ENCODE measurements around the gene REX1BD.

REX1BD gene

GRCh38 chr19:18607226-18608101 lies 18.9 kb downstream of the REX1BD start:
- H3K27me3 ChIP-seq (ENCODE audit: insufficient read depth, low read length, poor library complexity, severe bottlenecking): no peaks in the 10 kb centered on the region
- no peaks in the 10 kb centered on the region for H3K9me3 ChIP-seq (ENCODE audit: insufficient read depth, low read depth, low read length)
- no peak overlapping the region for H3K4me3 ChIP-seq (ENCODE audit: low read length, poor library complexity, severe bottlenecking)
- no peak overlapping the region for H2AFZ ChIP-seq (ENCODE audit: low read length)
- no peaks in the 10 kb centered on the region for H3F3A ChIP-seq (ENCODE audit: low read depth)
- no peaks in the 10 kb centered on the region for H3K36me3 ChIP-seq (ENCODE audit: insufficient read depth, low read length)
- no peak overlapping the region for H3K9ac ChIP-seq (ENCODE audit: low read depth, low read length, poor library complexity, severe bottlenecking)
- H3K4me2 ChIP-seq (ENCODE audit: low read depth, low read length, poor library complexity, severe bottlenecking): no peak overlapping the region
- H3K9me2 ChIP-seq (replicated peaks; ENCODE audit: low read depth, low read length): no peaks in the 10 kb centered on the region
- no peaks in the 10 kb centered on the region for H3K4me1 ChIP-seq (ENCODE audit: insufficient read depth, low read length, poor library complexity, severe bottlenecking)
- no peak for TF ChIP-seq EZH2phosphoT487 (IDR thresholded peaks at IDR 0.05; ENCODE audit: borderline replicate concordance)
- H3K79me2 ChIP-seq (ENCODE audit: insufficient read depth, low read length): no peaks in the 10 kb centered on the region
- H4K20me1 ChIP-seq (ENCODE audit: insufficient read depth, low read length, poor library complexity, severe bottlenecking): no peaks in the 10 kb centered on the region

DNA sequence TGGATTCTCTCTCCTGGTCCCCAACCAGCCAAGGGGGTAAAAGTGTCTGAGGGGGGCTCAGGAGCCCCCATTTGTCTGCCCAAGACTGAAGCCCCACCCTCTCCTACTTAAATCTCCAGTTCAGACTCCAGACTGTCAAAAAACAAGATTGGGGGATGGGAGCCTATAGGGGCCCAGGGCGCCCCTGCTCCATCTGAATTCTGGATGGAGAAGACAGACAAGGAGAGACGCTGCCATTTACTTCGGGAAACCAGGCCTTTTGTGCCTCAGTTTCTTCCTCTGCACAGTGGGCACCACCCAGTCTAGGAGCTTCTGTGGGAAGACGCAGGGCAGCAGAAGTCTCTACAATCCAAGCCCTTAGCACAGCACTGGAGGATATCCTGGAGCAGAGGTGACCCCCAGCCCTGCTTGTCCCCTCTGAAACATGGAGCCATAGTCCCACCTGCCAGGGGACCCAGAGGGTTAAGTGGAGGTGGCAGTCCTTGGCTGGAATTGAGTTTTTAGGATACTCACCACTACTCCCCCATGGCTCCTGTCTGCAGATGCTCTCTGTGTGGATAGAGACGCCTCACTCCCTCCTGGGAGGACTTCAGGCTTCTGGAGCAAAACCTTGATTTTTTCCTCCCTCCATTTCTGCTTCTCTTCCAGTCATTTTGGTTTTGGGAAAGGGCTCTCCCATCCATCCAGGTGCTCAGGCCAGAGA lies 19.7 kb downstream of the REX1BD start:
- Histone ChIP-seq H3K9ac (ENCODE audit: low read depth, low read length, poor library complexity, severe bottlenecking) (no peak overlapping the region), H3F3A (ENCODE audit: low read depth) (no peaks in the 10 kb centered on the region), H3K79me2 (ENCODE audit: insufficient read depth, low read length) (no peaks in the 10 kb centered on the region), H3K9me2 (replicated peaks; ENCODE audit: low read depth, low read length) (no peaks in the 10 kb centered on the region), H3K36me3 (ENCODE audit: insufficient read depth, low read length) (no peaks in the 10 kb centered on the region), H3K4me3 (ENCODE audit: low read length, poor library complexity, severe bottlenecking) (no peak overlapping the region), H2AFZ (ENCODE audit: low read length) (no peak overlapping the region), H3K27me3 (ENCODE audit: insufficient read depth, low read length, poor library complexity, severe bottlenecking) (no peaks in the 10 kb centered on the region), H3K9me3 (ENCODE audit: insufficient read depth, low read depth, low read length) (no peaks in the 10 kb centered on the region), H3K4me1 (ENCODE audit: insufficient read depth, low read length, poor library complexity, severe bottlenecking) (no peaks in the 10 kb centered on the region), H4K20me1 (ENCODE audit: insufficient read depth, low read length, poor library complexity, severe bottlenecking) (no peaks in the 10 kb centered on the region), H3K4me2 (ENCODE audit: low read depth, low read length, poor library complexity, severe bottlenecking) (no peak overlapping the region)
- TF ChIP-seq EZH2phosphoT487 (IDR thresholded peaks at IDR 0.05; ENCODE audit: borderline replicate concordance): no peak
- TF ChIP-seq, protein P1, sequence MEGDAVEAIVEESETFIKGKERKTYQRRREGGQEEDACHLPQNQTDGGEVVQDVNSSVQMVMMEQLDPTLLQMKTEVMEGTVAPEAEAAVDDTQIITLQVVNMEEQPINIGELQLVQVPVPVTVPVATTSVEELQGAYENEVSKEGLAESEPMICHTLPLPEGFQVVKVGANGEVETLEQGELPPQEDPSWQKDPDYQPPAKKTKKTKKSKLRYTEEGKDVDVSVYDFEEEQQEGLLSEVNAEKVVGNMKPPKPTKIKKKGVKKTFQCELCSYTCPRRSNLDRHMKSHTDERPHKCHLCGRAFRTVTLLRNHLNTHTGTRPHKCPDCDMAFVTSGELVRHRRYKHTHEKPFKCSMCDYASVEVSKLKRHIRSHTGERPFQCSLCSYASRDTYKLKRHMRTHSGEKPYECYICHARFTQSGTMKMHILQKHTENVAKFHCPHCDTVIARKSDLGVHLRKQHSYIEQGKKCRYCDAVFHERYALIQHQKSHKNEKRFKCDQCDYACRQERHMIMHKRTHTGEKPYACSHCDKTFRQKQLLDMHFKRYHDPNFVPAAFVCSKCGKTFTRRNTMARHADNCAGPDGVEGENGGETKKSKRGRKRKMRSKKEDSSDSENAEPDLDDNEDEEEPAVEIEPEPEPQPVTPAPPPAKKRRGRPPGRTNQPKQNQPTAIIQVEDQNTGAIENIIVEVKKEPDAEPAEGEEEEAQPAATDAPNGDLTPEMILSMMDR (conservative IDR thresholded peaks at IDR 0.05; ENCODE audit: low read length): no peak

- Histone ChIP-seq H4K20me1 (ENCODE audit: insufficient read depth, low read length, poor library complexity, severe bottlenecking) (no peaks in the 10 kb centered on the region), H3F3A (ENCODE audit: low read depth) (no peaks in the 10 kb centered on the region), H3K4me3 (ENCODE audit: low read length, poor library complexity, severe bottlenecking) (no peak overlapping the region), H3K79me2 (ENCODE audit: insufficient read depth, low read length) (no peaks in the 10 kb centered on the region), H2AFZ (ENCODE audit: low read length) (no peak overlapping the region), H3K4me1 (ENCODE audit: insufficient read depth, low read length, poor library complexity, severe bottlenecking) (no peaks in the 10 kb centered on the region), H3K4me2 (ENCODE audit: low read depth, low read length, poor library complexity, severe bottlenecking) (no peak overlapping the region), H3K9ac (ENCODE audit: low read depth, low read length, poor library complexity, severe bottlenecking) (no peak overlapping the region), H3K9me2 (replicated peaks; ENCODE audit: low read depth, low read length) (no peaks in the 10 kb centered on the region), H3K9me3 (ENCODE audit: insufficient read depth, low read depth, low read length) (no peaks in the 10 kb centered on the region), H3K36me3 (ENCODE audit: insufficient read depth, low read length) (no peaks in the 10 kb centered on the region), H3K27me3 (ENCODE audit: insufficient read depth, low read length, poor library complexity, severe bottlenecking) (no peaks in the 10 kb centered on the region)
- no peak for TF ChIP-seq EZH2phosphoT487 (IDR thresholded peaks at IDR 0.05; ENCODE audit: borderline replicate concordance)
- TF ChIP-seq, protein P1 (conservative IDR thresholded peaks at IDR 0.05; ENCODE audit: low read length): no peak
Measured at GRCh38 chr19:18608805-18609716, 20.5 kb downstream of the REX1BD start.
